NOMO-1 treated with DMSO at 0.1 percent for 48 hours (cell line): ENCODE data around the gene MYO18B.

Experiments used
- DNase-seq: peaks from one replicate; lab custom pipeline; 2025; ENCODE audit not compliant: unreplicated experiment; lab: John Stamatoyannopoulos, UW

Gene MYO18B

GRCh38 chr22:26038365-26038764, 296.4 kb downstream of the MYO18B start:
- no peak for DNase-seq

DNA sequence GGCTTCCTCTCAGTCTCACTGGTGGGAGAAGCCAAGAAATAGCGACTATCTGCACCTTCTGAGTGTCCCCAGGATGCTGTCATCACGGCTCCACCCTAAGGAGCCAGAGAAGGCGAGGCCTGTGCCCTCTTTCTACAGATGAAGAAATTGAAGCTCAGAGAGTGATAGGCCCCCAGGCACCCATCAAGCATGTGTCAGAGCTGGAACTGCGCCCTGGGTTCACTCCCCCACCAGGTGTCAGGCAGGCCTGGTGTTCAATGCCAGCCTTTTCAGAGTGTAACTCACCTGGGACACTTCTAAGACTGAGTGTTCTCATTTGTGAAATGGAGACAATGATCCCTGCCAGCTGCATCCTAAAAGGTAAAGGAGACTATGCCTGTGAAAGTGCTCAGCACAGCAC, 299.9 kb downstream of the MYO18B start:
- DNase-seq, result no peak

DNA sequence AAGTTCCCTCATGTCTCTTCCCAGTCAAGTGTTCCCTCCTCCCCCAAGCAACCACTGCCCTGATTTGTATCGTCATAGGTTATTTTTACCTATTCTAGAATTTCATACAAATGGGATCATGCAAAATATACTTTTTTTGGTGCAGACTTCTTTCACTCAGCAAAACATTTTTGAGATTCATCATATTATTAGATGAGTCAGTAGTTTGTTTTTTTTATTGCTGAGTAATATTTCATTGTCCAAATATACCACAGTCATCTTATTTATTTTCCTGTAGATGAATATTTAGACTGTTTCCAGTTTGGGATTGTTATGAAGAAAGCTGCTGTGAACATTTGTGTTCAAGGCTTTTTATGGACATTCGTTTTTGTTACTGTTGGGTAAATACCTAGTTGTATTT, 301.0 kb downstream of the MYO18B start:
- no peak for DNase-seq

- no peak for DNase-seq
These were observed 303.1 kb downstream of the MYO18B start for GRCh38 chr22:26045051-26045450.

- DNase-seq, result no peak
These were observed 303.9 kb downstream of the MYO18B start for GRCh38 chr22:26045860-26046259.

GRCh38 chr22:26047516-26047915, 305.5 kb downstream of the MYO18B start:
- no peak for DNase-seq

DNA sequence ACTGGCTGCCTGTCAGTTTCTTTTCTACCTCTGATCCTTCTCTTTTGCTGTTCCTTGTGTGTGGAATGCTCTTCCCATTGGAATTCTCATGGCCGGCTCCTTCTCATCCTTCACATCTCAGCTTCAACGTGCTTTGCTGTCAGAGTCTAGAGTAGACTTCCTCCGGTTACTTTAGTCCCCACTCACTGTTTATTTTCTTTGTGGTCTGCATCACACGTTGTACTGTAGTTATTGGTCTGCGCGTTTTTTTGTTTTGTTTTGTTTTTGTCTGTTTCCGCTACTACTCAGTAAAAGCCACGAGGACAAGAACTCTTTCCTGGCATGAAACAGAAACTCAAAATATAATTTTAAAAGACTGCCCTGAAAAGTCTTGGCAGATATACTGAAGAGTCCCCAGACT, 305.9 kb downstream of the MYO18B start:
- DNase-seq, result no peak

- no peak for DNase-seq
These were observed 308.1 kb downstream of the MYO18B start for GRCh38 chr22:26050079-26050478.

- no peak for DNase-seq
These were observed 311.8 kb downstream of the MYO18B start for GRCh38 chr22:26053737-26054316.

DNA sequence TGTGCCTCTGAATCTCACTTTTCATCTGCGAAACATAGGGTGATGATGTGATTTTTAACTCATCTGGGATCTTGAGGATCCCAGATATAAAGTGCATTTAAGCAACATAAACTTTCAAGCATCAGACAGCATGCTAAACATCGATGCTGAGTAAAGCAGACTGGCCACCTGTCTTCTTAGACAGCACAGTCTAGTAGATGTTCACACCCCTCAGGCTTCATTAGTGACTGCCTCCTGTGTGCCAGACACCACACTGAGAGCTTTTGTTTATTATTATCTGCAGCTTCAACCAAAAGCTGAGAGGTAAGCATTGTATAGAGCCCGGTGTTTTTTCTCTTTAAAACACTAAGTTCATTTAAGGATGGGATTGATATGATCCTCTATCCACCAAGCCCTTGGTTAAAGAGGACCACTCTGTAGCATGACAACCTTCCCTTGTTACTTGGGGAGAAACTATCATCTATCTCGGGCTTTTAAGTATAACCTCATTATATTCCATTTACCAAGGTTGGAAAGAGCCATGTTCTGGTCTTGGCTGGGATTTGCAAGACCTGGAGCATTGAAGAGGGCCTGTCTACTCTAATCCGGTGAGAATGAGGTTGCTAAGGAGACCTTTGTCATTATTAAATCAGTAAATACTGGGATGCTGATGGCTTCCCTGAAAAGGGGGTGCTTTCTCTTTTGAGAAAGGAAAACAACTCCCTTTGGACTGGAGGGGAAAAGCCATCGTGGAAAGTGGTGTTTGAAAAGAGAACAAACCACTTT, 313.0 kb downstream of the MYO18B start:
- no peak for DNase-seq

DNA sequence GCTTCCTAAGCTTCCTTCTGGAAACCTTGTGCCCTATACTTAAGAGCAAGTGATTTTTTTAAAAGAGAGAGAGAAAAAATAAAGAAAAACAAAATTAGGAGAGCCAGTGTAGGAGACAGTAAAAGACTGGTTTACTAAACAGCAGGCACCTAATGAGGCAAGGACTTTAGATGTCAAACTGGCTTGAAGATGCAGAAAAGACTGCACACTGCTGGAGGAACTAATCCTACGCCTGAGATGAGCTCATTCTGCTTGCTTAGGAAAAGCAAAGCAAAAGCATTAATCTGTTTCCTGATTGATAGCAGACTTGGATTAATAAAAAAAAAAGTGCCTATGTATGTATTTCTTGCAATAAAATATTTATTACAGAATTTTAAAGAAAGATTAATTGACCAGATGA, 313.7 kb downstream of the MYO18B start:
- no peak for DNase-seq

- DNase-seq, result no peak
These were observed 314.6 kb downstream of the MYO18B start for GRCh38 chr22:26056455-26057200.

GRCh38 chr22:26057731-26058130, 315.7 kb downstream of the MYO18B start:
- DNase-seq, result no peak

DNA sequence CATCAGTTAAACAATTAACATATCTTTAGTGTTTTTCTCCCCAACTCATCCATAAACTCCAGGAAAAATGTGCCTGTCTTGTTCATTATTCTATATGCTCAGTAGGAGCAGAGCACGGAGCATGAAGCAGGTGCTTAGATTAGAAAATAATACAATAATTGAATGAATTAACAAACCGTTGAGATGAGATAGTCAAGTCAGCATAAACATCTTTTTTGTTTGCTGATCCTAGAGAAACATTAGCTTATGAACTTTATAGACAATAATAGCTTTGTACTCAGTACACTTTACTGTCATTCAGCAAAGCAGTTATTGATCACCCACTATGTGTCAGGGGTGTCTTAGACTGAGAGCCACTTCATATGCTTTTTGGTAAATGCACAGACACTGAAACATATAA, 322.1 kb downstream of the MYO18B start:
- no peak for DNase-seq

DNA sequence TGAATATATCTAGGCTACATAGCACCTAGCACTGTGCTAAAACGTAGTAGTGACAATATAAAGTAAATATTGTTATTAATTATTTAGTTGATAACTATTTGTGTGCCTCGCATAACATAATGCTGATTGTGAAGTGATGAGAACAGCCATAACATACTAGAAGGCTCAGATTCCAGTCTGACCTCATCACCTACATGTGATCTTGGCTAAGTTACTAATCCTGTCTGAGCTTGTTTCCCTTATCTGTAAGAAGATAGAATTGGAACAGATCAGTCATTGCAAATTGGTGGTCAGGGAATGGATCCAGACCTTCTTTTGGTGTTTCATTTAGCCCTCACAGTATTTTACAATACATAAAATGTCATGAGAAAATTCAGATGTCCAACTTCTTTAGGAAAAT, 323.9 kb downstream of the MYO18B start:
- no peak for DNase-seq

DNA sequence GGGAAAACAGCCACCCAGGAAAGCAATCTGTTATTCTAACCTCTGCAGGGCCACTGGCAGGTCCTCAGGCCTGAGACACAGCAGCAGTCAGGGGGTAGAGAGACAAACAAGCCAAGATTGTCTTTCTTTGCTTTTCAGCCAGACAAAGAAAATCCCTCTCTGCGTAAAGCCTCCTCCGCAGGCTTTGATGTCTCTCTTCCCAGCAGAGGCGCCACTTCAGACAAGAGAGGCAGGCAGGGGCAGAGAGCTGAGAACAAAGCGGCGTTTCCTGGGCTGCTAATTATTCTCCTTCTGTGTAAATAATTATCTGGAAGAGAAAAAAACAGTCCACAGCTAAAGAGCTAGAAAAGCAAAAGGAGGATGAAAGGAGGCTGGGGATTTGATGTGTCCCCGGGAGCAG, 324.5 kb downstream of the MYO18B start:
- no peak for DNase-seq

GRCh38 chr22:26068571-26068970, 326.6 kb downstream of the MYO18B start:
- DNase-seq, result no peak

DNA sequence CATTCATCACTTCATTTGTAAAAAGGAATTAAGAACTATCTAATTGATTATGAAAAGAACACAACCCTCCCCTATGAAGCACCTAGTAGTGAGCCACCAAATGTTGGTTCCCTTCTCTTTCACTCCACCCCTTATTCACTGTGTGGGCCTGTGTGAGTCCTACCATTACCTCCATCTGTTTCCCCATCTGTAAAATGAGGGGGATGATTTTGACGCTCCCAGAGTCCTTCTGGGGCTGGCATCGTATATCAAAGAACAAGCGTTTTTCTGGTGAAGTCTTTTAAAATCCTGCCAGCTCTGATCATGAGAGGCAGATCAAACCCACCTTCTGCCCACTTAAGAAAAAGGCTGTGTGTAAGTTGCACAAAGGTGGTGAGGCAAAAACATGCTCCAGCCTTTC, 330.6 kb downstream of the MYO18B start:
- DNase-seq, result no peak

DNA sequence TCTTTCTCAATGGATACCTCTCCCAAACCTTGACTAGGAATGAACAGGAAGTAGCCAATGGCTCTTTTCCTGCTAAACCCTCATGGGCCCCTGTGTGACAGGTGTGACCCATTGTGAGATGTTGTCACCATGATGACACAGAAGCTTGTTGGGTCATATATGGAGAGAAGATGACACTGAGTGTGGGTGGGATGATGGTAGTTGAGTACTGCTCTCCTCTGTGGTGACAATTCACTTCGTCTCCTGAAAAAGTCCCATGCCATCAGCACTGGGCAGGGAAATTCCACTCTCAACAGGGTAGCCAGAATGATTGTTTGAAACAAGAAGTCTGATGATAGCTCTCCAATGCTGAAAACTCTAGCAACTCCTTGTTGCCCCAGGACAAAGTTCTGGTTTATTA, 333.3 kb downstream of the MYO18B start:
- no peak for DNase-seq

DNA sequence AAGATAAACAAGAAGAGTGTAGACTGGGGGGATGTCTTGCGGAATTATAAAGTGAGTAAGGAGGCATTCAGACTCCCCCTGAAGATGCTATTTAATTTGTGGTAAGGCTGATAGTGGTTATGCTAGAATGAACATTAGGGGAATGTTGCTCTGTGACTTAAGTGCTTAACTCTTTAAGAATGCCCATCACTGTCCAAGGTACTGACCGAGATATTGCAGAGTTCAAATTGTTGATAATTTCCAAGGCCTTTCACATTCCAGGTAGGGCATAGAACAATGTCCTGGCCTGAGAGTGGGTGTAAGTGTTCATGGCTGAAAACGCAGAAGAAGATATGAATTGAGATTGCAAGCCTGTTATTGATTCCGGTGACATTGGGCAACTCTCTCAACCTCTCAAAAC, 337.0 kb downstream of the MYO18B start:
- DNase-seq, result no peak
